Measurements from ENCODE around the gene ZFP36. TPM values are rescaled to one million over a fixed set of nuclear protein-coding genes. Genes with fewer than 3 reads are reported as not detected.
"Not testable (repeated sequence)": the region's sequence is repeated elsewhere in the genome, so short reads cannot be mapped to it uniquely, and the experiment has no call there.

The ZFP36 gene
- total RNA-seq, 1 donor from 2014 or later: 74.5 TPM

DNA sequence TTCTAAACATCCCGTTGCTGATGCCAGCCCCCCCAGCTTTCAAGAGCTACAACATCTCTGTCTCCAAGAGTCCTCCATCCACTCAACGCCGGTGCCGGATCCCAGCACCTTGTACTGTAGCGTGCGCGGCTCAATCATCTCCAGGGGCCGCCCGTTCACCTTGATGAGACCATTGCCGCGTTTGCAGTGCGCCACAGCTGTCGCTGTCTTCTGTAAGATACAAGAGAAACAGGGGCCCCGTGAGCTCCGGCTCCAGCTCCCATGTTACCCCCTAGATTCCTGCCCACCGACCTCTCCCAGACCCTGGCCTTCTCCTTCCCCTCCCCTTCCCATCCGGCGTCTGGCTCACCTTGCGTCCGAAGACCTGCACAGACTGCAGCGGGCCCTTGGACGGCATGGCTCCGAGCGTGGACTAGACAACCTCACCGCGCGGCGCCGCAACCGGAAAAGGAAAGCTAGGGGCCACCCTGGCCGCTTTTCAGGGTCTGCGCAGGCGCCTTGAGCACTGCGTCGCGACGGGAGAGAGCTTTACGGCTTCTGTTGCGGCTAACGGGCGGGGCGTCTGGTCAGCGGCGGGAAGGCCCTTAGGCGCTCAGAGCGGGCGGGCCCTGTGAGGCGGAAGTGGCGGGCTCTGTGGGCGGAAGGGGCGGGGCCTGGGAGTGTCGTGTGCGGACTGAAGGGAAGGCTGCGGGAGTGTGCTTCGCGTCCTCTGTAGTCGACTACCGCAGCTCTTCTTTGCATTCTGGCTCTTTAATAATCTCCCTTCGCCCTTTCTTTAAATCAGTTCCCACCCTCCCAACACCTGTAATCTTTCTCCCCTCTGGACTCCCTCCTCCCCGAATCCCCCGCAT lies 29.1 kb downstream of the ZFP36 start, which contains the start of gene RPS16:
Gene RPS16, minus strand, starts transcription at position 451 of the 851 bp plus-strand sequence. Its CDS starts 54 bp downstream, at position 397.
- intact Hi-C loops (cut with micrococcal nuclease): loop anchor here (1.0 to 10.0 kb wide), 5 partner anchors 10 to 1061 kb away; partner anchors contain the start of genes EID2B, MED29, PAF1 and PLEKHG2

DNA sequence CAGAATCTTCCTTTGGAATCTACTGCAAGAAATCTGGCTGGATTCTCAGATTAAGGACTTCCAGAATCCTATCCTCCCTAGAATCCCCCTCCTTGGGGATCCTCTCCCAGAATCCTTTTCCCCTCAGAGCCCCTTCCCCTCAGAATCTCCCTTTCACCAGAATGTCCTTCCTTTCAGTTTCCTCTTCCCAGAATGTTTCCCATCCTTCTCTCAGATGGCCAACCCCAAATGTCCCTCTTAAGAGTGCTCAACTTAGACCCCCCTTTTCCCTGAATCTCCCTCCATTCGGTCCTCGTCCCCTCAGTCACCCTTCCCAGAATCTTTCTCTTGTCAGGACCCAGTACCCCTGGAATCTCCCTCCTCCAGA lies 29.7 kb downstream of the ZFP36 start:
- intact Hi-C loops (cut with micrococcal nuclease): loop anchor here (1.0 to 10.0 kb wide), 3 partner anchors 9 to 1062 kb away; partner anchors contain the start of genes EID2B, PSMD8 and SUPT5H

DNA sequence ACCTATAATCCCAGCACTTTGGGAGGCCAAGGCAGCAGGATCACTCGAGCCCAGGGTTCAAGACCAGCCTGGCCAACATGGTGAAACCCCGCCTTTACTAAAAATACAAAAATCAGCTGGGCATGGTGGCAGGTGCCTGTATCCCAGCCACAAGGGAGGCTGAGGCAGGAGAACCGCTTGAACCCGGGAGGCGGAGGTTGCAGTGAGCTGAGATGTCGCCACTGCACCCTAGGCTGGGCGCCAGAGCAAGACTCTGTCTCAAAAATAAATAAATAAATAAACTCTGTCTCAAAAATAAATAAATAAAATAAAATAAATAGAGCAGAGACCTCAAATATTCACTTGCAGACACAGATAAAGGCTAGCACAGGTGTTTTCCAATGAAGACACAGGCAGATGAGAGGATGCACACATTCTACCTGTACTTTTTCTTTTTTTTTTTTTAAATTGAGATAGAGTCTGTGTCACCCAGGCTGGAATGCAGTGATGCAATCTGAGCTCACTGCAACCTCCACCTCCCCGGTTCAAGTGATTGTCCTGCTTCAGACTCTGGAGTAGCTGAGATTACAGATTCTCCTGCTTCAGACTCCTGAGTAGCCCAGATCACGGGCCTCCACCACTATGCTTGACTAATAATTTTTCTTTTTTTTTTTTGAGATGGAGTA lies 31.8 kb downstream of the ZFP36 start:
- intact Hi-C loops (cut with micrococcal nuclease): loop anchor here (10.0 kb wide), 1 partner anchor 1064 kb away; the partner anchor contains the start of gene PSMD8

GRCh38 chr19:39444598-39445195 lies 38.0 kb downstream of the ZFP36 start:
- intact Hi-C loops (cut with micrococcal nuclease): loop anchor here (1.0 to 5.0 kb wide), 12 partner anchors 8 to 904 kb away; partner anchors contain the start of genes C19orf47, EID2, EID2B and FBL

DNA sequence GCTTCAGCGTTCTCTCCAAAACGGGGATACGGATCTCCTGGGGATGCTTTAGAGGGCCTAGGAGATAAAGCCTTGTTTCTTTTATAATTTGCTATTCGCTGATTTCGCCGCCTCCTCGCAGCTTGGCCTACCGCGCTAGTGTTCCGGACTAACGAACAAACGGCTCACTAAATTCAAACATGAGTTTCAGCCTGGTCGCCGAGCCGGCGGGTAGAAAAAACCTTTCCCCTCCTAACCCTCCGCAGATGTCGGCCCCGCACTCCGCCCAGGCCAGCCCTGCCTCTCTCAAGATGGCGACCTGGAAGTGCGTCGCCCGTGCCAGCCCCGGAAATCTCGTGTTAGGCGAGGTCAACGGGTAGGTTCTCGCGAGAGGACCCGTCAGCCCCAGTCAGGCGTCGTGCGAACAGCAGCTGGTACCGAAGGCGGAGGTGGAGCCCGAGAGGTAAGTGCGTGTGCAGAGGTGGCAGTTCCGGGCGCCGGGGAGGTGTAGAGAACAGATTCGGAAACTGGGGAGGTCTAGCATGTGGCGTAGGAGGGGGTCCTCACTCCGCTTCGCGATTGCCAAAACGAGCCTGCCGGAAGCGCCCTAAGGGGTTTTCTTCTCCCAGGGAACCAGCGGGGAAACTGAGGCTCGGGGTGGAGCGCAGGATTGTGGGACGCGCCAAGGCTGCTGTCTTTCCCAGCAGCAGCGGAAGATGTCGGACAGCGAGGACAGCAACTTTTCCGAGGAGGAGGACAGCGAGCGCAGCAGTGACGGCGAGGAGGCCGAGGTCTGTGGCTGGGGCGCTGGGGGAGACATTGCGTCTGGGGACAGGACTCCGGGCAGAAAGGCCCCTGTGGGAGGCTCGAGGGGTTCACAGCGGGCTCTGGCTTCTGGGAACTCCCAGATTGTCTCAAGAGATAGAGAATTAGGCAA lies 38.8 kb downstream of the ZFP36 start, which contains the start of gene SUPT5H:
Gene SUPT5H, plus strand, starts transcription at position 387 of the 916 bp plus-strand sequence. Its CDS starts 309 bp downstream, at position 696.
- intact Hi-C loops (cut with micrococcal nuclease): loop anchor here (1.0 to 5.0 kb wide), 12 partner anchors 9 to 903 kb away; partner anchors contain the start of genes C19orf47, EID2, EID2B and FBL

GRCh38 chr19:39446365-39447084 lies 39.9 kb downstream of the ZFP36 start:
- intact Hi-C loops (cut with micrococcal nuclease): loop anchor here (5.0 kb wide), 1 partner anchor 401 kb away; the partner anchor contains the start of gene FBL

- intact Hi-C loops (cut with micrococcal nuclease): loop anchor here (5.0 kb wide), 1 partner anchor 399 kb away; the partner anchor contains the start of gene FBL
Observed at GRCh38 chr19:39448271-39448670, 41.6 kb downstream of the ZFP36 start.

GRCh38 chr19:39449116-39449797 lies 42.6 kb downstream of the ZFP36 start:
- intact Hi-C loops (cut with micrococcal nuclease): loop anchor here (5.0 kb wide), 1 partner anchor 398 kb away; the partner anchor contains the start of gene FBL

GRCh38 chr19:39451257-39451656 lies 44.6 kb downstream of the ZFP36 start:
- intact Hi-C loops (cut with micrococcal nuclease): not testable (repeated sequence)

Other genes starting within 250 kb of the ZFP36 start
- gene NCCRP1, start 209.9 kb upstream of the ZFP36 start, total RNA-seq: not detected in 2 replicates
- gene SYCN, start 202.6 kb upstream of the ZFP36 start, total RNA-seq: not detected in 2 replicates
- not detected in 2 replicates for gene IFNL3, start 161.8 kb upstream of the ZFP36 start, total RNA-seq
- gene IFNL4, start 158.0 kb upstream of the ZFP36 start, total RNA-seq: not detected in 2 replicates
- not detected in 2 replicates for gene IFNL2, start 138.5 kb upstream of the ZFP36 start, total RNA-seq
- not detected in 2 replicates for gene IFNL1, start 110.4 kb upstream of the ZFP36 start, total RNA-seq
- 2.8 and 3.6 TPM in 2 replicates for gene LRFN1, start 86.0 kb upstream of the ZFP36 start, total RNA-seq
- 508 and 516 TPM in 2 replicates for gene GMFG, start 70.8 kb upstream of the ZFP36 start, total RNA-seq
- 55.5 and 56.0 TPM in 2 replicates for gene SAMD4B, start 64.4 kb upstream of the ZFP36 start, total RNA-seq
- gene PAF1, start 15.7 kb upstream of the ZFP36 start, total RNA-seq: 42.7 and 44.2 TPM in 2 replicates
- gene MED29, start 15.5 kb upstream of the ZFP36 start, total RNA-seq: 41.5 and 46.8 TPM in 2 replicates
- 66.5 and 70.5 TPM in 2 replicates for gene PLEKHG2, start 5.8 kb downstream of the ZFP36 start, total RNA-seq
- 1,962 and 2,021 TPM in 2 replicates for gene RPS16, start 29.1 kb downstream of the ZFP36 start, total RNA-seq
- 172 and 181 TPM in 2 replicates for gene SUPT5H, start 38.7 kb downstream of the ZFP36 start, total RNA-seq
- 67.6 and 68.0 TPM in 2 replicates for gene TIMM50, start 74.0 kb downstream of the ZFP36 start, total RNA-seq
- 0.27 and 0.51 TPM in 2 replicates for gene DLL3, start 92.1 kb downstream of the ZFP36 start, total RNA-seq
- not detected in 2 replicates for gene SELENOV, start 108.3 kb downstream of the ZFP36 start, total RNA-seq
- 2.6 and 3.6 TPM in 2 replicates for gene EID2B, start 126.0 kb downstream of the ZFP36 start, total RNA-seq
- 15.3 and 18.2 TPM in 2 replicates for gene EID2, start 133.3 kb downstream of the ZFP36 start, total RNA-seq
- not detected in 2 replicates for gene LGALS13, start 195.7 kb downstream of the ZFP36 start, total RNA-seq
- gene LGALS16, start 249.1 kb downstream of the ZFP36 start, total RNA-seq: not detected in 2 replicates